Measurements from ENCODE around the gene HOXA13. TPM values are rescaled to one million over a fixed set of nuclear protein-coding genes. Genes with fewer than 3 reads are reported as not detected.

The HOXA13 gene
- total RNA-seq, 1 donor from 2014 or later: not detected

- no peak for TF ChIP-seq CTCF (conservative IDR thresholded peaks at IDR 0.05)
- H3K4me1 Mint-ChIP-seq: peaks cover 13% of the 10 kb centered on the region
- H3K27me3 Mint-ChIP-seq (ENCODE audit: low read depth): peaks cover 93% of the 10 kb centered on the region
- H3K4me3 Mint-ChIP-seq: no peak overlapping the region
- no peak overlapping the region for H3K27ac Mint-ChIP-seq (ENCODE audit: unreplicated experiment)
- no peak for DNase-seq (ENCODE audit: low read depth, low spot score)
- peaks cover 5% of the 10 kb centered on the region for H3K36me3 Mint-ChIP-seq (ENCODE audit: low read depth)
- H3K9me3 Mint-ChIP-seq: no peaks in the 10 kb centered on the region
These were observed 26.9 kb downstream of the HOXA13 start for GRCh38 chr7:27172823-27173510.

GRCh38 chr7:27172315-27172774, 27.5 kb downstream of the HOXA13 start:
- no peak for DNase-seq (ENCODE audit: low read depth, low spot score)
- Mint-ChIP-seq H3K27ac (ENCODE audit: unreplicated experiment) (no peak overlapping the region), H3K4me3 (peak overlapping the region; percentile 64), H3K27me3 (ENCODE audit: low read depth) (peaks cover 93% of the 10 kb centered on the region), H3K9me3 (no peaks in the 10 kb centered on the region), H3K4me1 (peaks cover 13% of the 10 kb centered on the region), H3K36me3 (ENCODE audit: low read depth) (peaks cover 2% of the 10 kb centered on the region)
- TF ChIP-seq CTCF (conservative IDR thresholded peaks at IDR 0.05): no peak

- H3K4me3 Mint-ChIP-seq: peak overlapping the region; percentile 64
- peaks cover 13% of the 10 kb centered on the region for H3K4me1 Mint-ChIP-seq
- peaks cover 2% of the 10 kb centered on the region for H3K36me3 Mint-ChIP-seq (ENCODE audit: low read depth)
- no peak for TF ChIP-seq CTCF (conservative IDR thresholded peaks at IDR 0.05)
- DNase-seq (ENCODE audit: low read depth, low spot score): no peak
- H3K27me3 Mint-ChIP-seq (ENCODE audit: low read depth): peaks cover 93% of the 10 kb centered on the region
- H3K9me3 Mint-ChIP-seq: no peaks in the 10 kb centered on the region
- no peak overlapping the region for H3K27ac Mint-ChIP-seq (ENCODE audit: unreplicated experiment)
These were observed 28.1 kb downstream of the HOXA13 start for GRCh38 chr7:27171637-27172314.

- Mint-ChIP-seq H3K27ac (ENCODE audit: unreplicated experiment) (no peak overlapping the region), H3K4me1 (peaks cover 13% of the 10 kb centered on the region), H3K4me3 (peak overlapping the region; percentile 22), H3K9me3 (no peaks in the 10 kb centered on the region), H3K27me3 (ENCODE audit: low read depth) (peaks cover 93% of the 10 kb centered on the region), H3K36me3 (ENCODE audit: low read depth) (peaks cover 2% of the 10 kb centered on the region)
- DNase-seq (ENCODE audit: low read depth, low spot score): no peak
- TF ChIP-seq CTCF (conservative IDR thresholded peaks at IDR 0.05): no peak
These were observed 28.6 kb downstream of the HOXA13 start for GRCh38 chr7:27171325-27171636.

- Mint-ChIP-seq H3K27ac (ENCODE audit: unreplicated experiment) (no peak overlapping the region), H3K9me3 (no peaks in the 10 kb centered on the region), H3K36me3 (ENCODE audit: low read depth) (peaks cover 3% of the 10 kb centered on the region), H3K27me3 (ENCODE audit: low read depth) (peaks cover 93% of the 10 kb centered on the region), H3K4me3 (peak overlapping the region; percentile 62), H3K4me1 (peaks cover 13% of the 10 kb centered on the region)
- no peak for DNase-seq (ENCODE audit: low read depth, low spot score)
- no peak for TF ChIP-seq CTCF (conservative IDR thresholded peaks at IDR 0.05)
These were observed 29.2 kb downstream of the HOXA13 start for GRCh38 chr7:27170426-27171324.
